NCI-H748 (cell line): ENCODE results near the gene YAE1.
A peak's percentile ranks its signal among the peaks of the same experiment; 100 is the strongest.

Experiments used
- DNase-seq: peaks from one replicate; lab custom pipeline; 2025; ENCODE audit not compliant: unreplicated experiment; lab: John Stamatoyannopoulos, UW

YAE1 gene

GRCh38 chr7:39606941-39607340 is 40.7 kb downstream of the YAE1 start:
- DNase-seq, result no peak

DNA sequence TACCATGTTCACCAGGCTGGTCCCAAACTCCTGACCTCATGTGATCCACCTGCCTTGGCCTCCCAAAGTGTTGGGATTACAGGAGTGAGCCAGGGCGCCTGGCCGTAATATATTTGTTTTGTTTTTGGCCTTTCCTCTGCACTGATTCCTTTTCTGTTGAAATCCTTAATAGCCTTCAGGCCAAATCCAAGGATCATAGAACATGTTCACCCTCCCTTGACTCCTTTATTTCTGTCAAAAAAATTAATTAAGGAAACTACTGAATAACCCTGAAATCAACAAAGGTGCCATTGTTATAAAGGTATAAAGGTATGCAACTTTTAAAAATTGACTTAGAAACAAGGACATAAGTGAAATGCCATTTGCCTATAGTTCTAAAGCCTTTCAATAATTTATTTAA is 41.7 kb downstream of the YAE1 start:
- DNase-seq, result no peak

- DNase-seq, result no peak
Measured at GRCh38 chr7:39608278-39608677, 42.1 kb downstream of the YAE1 start.

DNA sequence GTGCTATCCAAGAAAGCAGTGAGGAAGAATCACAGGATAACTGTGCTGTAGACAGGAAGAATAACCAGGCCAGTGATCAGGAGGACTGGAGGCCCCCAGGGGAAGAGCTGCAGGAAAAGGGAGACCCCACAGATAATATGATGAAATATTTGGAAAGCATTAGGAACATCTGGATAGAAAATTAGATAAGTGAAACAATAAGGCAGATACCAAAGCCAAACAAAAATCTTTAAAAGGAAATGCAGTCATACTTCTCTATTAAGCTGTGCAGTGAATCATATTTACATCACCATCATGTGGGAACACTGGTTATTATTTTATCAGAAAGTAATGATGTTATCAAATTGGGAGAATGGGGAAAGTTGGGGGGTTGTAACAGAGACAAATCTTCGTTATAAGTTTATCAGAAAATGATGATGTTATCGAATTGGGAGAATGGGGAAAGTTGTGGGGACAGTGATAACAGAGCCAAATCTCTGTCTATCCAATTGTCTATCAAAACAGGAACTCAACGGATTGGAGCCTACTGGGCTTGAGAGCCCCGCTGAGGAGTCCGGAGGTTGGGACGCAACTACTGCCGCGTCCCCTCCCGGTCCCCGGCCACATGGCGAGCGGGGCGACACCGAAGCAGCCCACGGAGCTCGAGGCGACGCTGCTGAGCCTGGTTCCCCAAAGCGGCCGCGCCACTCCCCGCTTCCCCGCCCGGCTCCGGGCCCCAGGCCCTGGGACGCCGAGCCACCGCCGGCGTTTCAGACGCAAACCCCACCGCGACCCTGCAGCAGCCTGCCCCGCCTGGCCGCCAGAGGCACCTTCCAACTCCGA is 43.1 kb downstream of the YAE1 start:
- no peak for DNase-seq

GRCh38 chr7:39609935-39610263 is 43.7 kb downstream of the YAE1 start:
- no peak for DNase-seq

DNA sequence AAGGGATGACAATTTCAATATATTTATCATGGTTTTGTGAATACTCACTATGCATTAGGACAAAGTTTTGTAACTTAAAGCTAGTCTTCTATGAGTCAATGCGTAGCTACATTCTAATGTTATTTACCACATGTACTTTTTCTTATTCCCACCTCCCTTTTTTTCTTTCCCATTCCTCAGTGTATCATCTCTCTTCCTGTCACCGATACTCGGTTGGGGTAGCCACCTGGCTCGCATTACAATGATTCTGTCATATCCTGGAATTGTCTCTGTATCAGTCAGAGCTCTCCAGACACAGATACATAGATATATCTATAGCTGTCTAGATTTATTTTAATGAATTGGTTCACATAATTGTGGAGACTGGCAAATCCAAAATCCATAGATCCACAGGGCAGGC is 47.4 kb downstream of the YAE1 start:
- DNase-seq, result no peak

GRCh38 chr7:39614299-39614698 is 48.1 kb downstream of the YAE1 start:
- no peak for DNase-seq

DNA sequence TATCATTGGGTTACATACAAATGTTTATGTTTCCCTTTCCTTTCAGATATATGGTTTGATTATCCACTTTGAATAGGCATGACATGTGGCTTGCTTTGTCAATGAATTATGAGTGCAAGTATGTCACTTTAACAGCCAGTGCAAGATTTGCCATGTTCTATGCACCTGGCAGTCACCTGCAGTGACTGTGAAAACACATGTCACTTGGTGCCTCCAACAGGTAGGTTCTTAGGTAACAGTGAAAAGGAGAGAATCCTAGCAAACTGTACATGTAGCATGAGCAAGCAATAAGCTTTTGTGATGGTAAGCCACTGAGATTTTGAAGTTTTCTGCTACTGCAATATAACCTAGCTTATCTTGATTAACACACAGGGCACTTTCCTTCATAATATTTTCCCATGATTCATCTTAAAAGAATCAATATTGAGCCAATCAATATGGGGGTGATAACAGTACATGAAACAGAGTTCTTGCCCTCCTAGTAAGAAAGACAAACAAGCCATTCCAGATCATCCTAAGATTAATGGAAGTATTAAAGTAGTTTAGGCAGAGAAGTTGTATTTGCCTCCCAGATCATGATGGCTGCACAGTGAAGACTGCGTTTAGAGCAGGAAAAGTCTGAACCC is 49.3 kb downstream of the YAE1 start:
- DNase-seq, result peak; percentile 26

DNA sequence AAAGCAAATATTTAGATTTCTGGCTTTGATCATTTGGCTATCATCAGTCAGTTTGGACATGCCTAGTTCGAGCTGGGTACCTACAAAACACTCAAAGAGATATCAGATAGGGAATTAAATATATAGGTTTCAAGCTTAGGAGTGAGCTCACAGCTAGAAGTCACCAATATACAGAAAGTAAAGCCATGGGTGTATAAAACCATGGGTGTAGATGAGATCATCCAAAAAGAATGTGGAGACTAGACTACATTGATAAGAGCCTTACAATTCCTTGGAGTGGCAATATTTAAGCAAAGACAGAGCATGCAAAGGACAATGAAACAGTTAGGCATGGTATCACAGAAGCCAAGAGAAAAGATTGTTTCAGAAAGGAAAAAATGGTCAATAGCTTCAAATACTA is 49.9 kb downstream of the YAE1 start:
- DNase-seq, result no peak

DNA sequence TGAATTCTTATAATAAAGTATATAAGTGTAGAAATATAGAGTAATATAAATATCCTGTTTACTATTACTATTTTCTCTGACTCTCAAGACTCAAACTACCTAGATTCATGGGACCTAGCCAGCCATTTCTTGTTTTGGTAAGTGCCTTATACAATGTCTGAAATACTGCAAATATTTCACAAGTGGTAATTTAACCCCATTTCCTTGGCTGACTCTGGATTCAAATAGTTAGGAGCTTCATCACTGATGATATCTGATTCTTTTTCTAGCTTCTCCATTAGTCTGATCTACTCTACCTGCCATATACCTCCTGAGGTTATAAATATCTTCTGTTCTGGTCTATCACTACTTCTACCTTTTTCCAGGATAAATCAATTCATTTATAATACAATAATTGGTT is 50.8 kb downstream of the YAE1 start:
- DNase-seq, result no peak

GRCh38 chr7:39618868-39619267 is 52.7 kb downstream of the YAE1 start:
- no peak for DNase-seq

DNA sequence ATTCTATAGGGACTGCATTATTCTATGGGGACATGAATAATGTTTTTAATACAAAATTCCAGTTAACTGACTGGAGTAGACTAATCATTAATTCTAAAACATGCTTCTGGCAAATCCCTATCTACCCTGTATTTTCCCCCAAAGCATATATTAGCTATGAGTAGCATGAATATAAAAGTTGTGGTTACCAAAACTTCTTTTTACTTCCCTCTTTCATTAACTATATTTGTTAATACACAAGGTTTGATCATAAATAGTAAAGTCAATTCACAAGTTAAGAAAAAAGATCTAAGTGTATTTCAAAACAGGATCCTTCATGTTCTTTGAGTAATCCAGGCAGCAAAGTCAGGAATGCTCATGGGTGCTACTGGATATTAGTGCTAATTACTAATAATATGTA is 54.3 kb downstream of the YAE1 start:
- no peak for DNase-seq

GRCh38 chr7:39621261-39621660 is 55.1 kb downstream of the YAE1 start:
- DNase-seq, result no peak

- peak; percentile 6 for DNase-seq
Measured at GRCh38 chr7:39621784-39622411, 55.7 kb downstream of the YAE1 start.
